Endothelial cell of umbilical vein (primary cell): ENCODE measurements around the gene BRCA1. TPM values are rescaled to one million over a fixed set of nuclear protein-coding genes. Genes with fewer than 3 reads are reported as not detected.

Source experiments
- BruUV-seq: library from RNA; stranded (reverse); fragments of 400-500 nt; replicated peaks from 2 replicates; lab custom pipeline; 2021; lab: Mats Ljungman, UMichigan
- CTCF ChIA-PET: fragments of 300-600, 350-600 bp; sonication (Branson Sonifier 250); formaldehyde crosslinking; loops from one replicate; lab custom pipeline; 2021; ENCODE audit warnings: antibody characterized with exemption, inconsistent platforms; lab: Charles Lee
- POLR2A ChIA-PET: fragments of 300-600, 350-600 bp; sonication (Branson Sonifier 250); formaldehyde crosslinking; loops from one replicate; lab custom pipeline; 2021; ENCODE audit warnings: antibody characterized with exemption, inconsistent platforms; lab: Charles Lee
- DNase-seq: peaks from one replicate; pipeline ENCODE4 v3.0.0-alpha.2; 2011; ENCODE audit warnings: low read depth, low spot score
- FAIRE-seq: peaks from 2 replicates; lab custom pipeline; 2011; peaks lifted over from hg19 to GRCh38; lab: Jason Lieb, UNC
- H2AFZ ChIP-seq: 2 replicates; pipeline ENCODE4 v1.6.0; 2012; ENCODE audit warnings: low read depth, low read length, control low read depth, inconsistent platforms
- H3K27ac ChIP-seq: 2 replicates; pipeline ENCODE4 v1.5.1; 2011; ENCODE audit warnings: low read depth, mild to moderate bottlenecking, control low read depth, low read length, moderate library complexity; ENCODE audit not compliant: insufficient read depth
- H3K27me3 ChIP-seq, 2 experiments: 2 replicates each; pipeline versions ENCODE4 v1.6.0 to v1.6.1; 2011; ENCODE audit warnings: low read length in 2 of 2, mixed read lengths in 1 of 2; ENCODE audit not compliant: control insufficient read depth in 2 of 2, insufficient read depth in 2 of 2
- H3K36me3 ChIP-seq, 2 experiments: 2 replicates in 1 of 2; 3 replicates in 1 of 2; pipeline ENCODE4 v1.5.1; 2011; ENCODE audit warnings: low read length in 2 of 2, mild to moderate bottlenecking in 1 of 2, moderate library complexity in 1 of 2; ENCODE audit not compliant: control insufficient read depth in 2 of 2, insufficient read depth in 2 of 2; ENCODE audit errors: extremely low read depth in 1 of 2
- H3K4me1 ChIP-seq: 3 replicates; pipeline ENCODE4 v1.5.1; 2011; ENCODE audit warnings: mild to moderate bottlenecking, low read length; ENCODE audit not compliant: control insufficient read depth, insufficient read depth; ENCODE audit errors: extremely low read depth
- H3K4me2 ChIP-seq: 2 replicates; pipeline ENCODE4 v1.6.1; 2011; ENCODE audit warnings: low read length, control low read depth, mixed read lengths; ENCODE audit not compliant: insufficient read depth
- H3K4me3 ChIP-seq, 3 experiments: fragments of 200-600 bp in 1 of 3; sonication (generic), shearing (Covaris generic) in 1 of 3; replicated peaks in 1 of 3; 2 replicates each; pipeline ENCODE4 v1.5.1; 2011 to 2016; ENCODE audit warnings: control low read depth in 3 of 3, low read length in 3 of 3, mild to moderate bottlenecking in 2 of 3, inconsistent platforms in 1 of 3, low read depth in 1 of 3, moderate library complexity in 1 of 3; ENCODE audit not compliant: insufficient read depth in 1 of 3
- H3K79me2 ChIP-seq: 2 replicates; pipeline ENCODE4 v1.6.0; 2012; ENCODE audit warnings: low read length, inconsistent platforms; ENCODE audit not compliant: control insufficient read depth, insufficient read depth
- H3K9ac ChIP-seq: replicated peaks from 2 replicates; pipeline ENCODE3; 2011; ENCODE audit warnings: low read length, control low read depth; ENCODE audit not compliant: insufficient read depth; ENCODE audit errors: extremely low read depth
- H3K9me1 ChIP-seq: replicated peaks from 3 replicates; pipeline ENCODE4 v1.6.0; 2011; ENCODE audit warnings: mild to moderate bottlenecking, low read length; ENCODE audit not compliant: control insufficient read depth, insufficient read depth; ENCODE audit errors: extremely low read depth
- H3K9me3 ChIP-seq: replicated peaks from 2 replicates; pipeline ENCODE4 v1.5.1; 2012; ENCODE audit warnings: low read length, inconsistent platforms; ENCODE audit not compliant: control insufficient read depth, insufficient read depth
- H4K20me1 ChIP-seq: replicated peaks from 2 replicates; pipeline ENCODE3; 2011; ENCODE audit warnings: mild to moderate bottlenecking, low read length; ENCODE audit not compliant: control insufficient read depth, insufficient read depth; ENCODE audit errors: extremely low read depth
- CTCF ChIP-seq, 2 donors: IDR thresholded peaks; 1 replicate in 1 of 2; 2 replicates in 1 of 2; pipeline ENCODE4 v1.5.1; 2011; ENCODE audit warnings: low read length in 2 of 2, mild to moderate bottlenecking in 2 of 2, moderate library complexity in 2 of 2, control low read depth in 1 of 2, inconsistent platforms in 1 of 2, low read depth in 1 of 2; ENCODE audit not compliant: insufficient read depth in 1 of 2; ENCODE audit errors: extremely low read depth in 1 of 2
- EZH2 ChIP-seq: IDR thresholded peaks from 2 replicates; pipeline ENCODE4 v1.6.1; 2012; ENCODE audit warnings: borderline replicate concordance, low read depth, mild to moderate bottlenecking, moderate library complexity, low read length, inconsistent platforms; ENCODE audit not compliant: severe bottlenecking
- FOS ChIP-seq: IDR thresholded peaks from 2 replicates; pipeline ENCODE4 v1.6.1; 2011; ENCODE audit warnings: mild to moderate bottlenecking, low read length, moderate library complexity, borderline replicate concordance; ENCODE audit not compliant: insufficient read depth
- GATA2 ChIP-seq: IDR thresholded peaks from 2 replicates; pipeline ENCODE4 v1.7.0; 2011; ENCODE audit warnings: low read depth, mild to moderate bottlenecking, moderate library complexity, mixed read lengths, low read length; ENCODE audit not compliant: insufficient read length, insufficient read depth
- JUN ChIP-seq: IDR thresholded peaks from 2 replicates; pipeline ENCODE4 v1.6.1; 2011; ENCODE audit warnings: borderline replicate concordance, low read depth; ENCODE audit not compliant: insufficient read length, insufficient read depth
- MAX ChIP-seq: IDR thresholded peaks from 2 replicates; pipeline ENCODE4 v1.6.1; 2011; ENCODE audit not compliant: insufficient read depth, insufficient read length
- MYC ChIP-seq: IDR thresholded peaks from one replicate; pipeline ENCODE4 v1.6.1; 2011; ENCODE audit warnings: mild to moderate bottlenecking, low read depth, low read length
- POLR2A ChIP-seq: IDR thresholded peaks from 2 replicates; pipeline ENCODE4 v1.6.1; 2012; ENCODE audit warnings: low read depth, mild to moderate bottlenecking, control low read depth, low read length
- POLR2AphosphoS5 ChIP-seq: IDR thresholded peaks from 2 replicates; pipeline ENCODE4 v1.6.1; 2012; ENCODE audit warnings: low read depth, mild to moderate bottlenecking, control low read depth, low read length, moderate library complexity; ENCODE audit not compliant: insufficient read depth
- dilution Hi-C: fragments of 300-500 bp; cut with MboI; formaldehyde crosslinking; loops from one replicate; pipeline ENCODE4 v1.15.0; 2019; ENCODE audit warnings: low sequenced_read_pairs; ENCODE audit not compliant: extremely low pct_ligation_motif_present
- intact Hi-C: fragments of 100-400 bp; cut with micrococcal nuclease; formaldehyde crosslinking; loops from one replicate; pipeline ENCODE4 v1.10.0; 2022
- polyA plus RNA-seq, 4 experiments: library from polyadenylated mRNA; depleted of rRNA in 3 of 4; stranded (reverse) in 3 of 4; unstranded in 1 of 4; fragments of >200 nt; gene quantifications; 2 replicates each; pipeline versions ENCODE4 v1.2.1 to v1.2.3, GENCODE V29; 2011 to 2012; ENCODE audit warnings: missing spikeins in 1 of 4
- total RNA-seq: library from RNA; stranded (reverse); gene quantifications from 2 replicates; pipeline ENCODE4 v1.2.3, GENCODE V29; 2021

BRCA1 gene
- total and polyA plus RNA-seq, 2 donors (not counting 3 experiments of a cell fraction or from before 2014, with no cell fraction given): 14.3 to 29.0 TPM

DNA sequence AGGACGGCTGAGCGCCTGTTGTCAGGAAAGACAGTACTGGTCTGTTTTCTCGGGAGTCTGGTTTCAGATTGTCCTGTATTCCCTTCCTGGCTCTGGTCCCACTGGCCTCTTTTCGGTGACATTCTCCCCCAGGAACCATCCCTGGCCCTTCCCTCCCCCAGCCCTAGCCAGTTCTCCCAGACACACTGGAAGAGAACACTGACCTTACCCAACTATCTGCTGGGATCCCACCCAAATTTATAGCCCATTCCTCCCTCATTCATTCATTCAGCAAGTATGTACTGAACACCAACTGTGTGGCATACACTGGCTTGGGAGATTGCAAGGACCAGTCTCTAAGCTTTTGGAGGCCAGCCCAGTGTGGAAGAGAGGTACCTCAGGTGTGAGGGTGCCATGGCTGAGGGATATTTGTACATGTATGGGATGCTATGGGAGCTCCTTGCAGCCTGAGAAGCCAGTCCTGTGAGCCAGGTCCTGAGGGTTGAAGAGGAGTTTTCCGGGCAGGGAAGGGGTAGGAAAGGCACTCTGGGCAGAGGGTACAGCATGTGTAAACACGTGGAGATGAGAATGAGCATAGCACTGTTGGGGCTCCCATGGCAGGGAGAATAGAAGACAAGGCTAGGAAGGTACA, 94.9 kb downstream of the BRCA1 start:
- TF ChIP-seq POLR2A: no peak
- no peak for TF ChIP-seq EZH2
- no peak for TF ChIP-seq POLR2AphosphoS5
- TF ChIP-seq FOS: no peak
- no peak for TF ChIP-seq MAX
- TF ChIP-seq CTCF (IDR thresholded peaks at IDR 0.05; ENCODE audit: extremely low read depth in 1 of 2, insufficient read depth in 1 of 2, low read depth in 1 of 2, low read length in 2 of 2): no peak
- TF ChIP-seq MYC: no peak
- TF ChIP-seq GATA2: no peak
- no peak for TF ChIP-seq JUN
- DNase-seq: no peak
- H3K4me3 ChIP-seq: no peak overlapping the region
- no peak for FAIRE-seq
- intact Hi-C loops (no loop called here), dilution Hi-C loops (no loop called here)
- H3K79me2 ChIP-seq: no peaks in the 10 kb centered on the region
- H3K36me3 ChIP-seq: no peaks in the 10 kb centered on the region
- H3K4me2 ChIP-seq: no peak overlapping the region
- H3K4me1 ChIP-seq: no peaks in the 10 kb centered on the region
- H3K27me3 ChIP-seq: peaks cover 0 to 1% of the 10 kb centered on the region in 2 experiments
- H3K9ac ChIP-seq: no peak overlapping the region
- no TSS peak for BruUV-seq
- H3K27ac ChIP-seq: no peak overlapping the region
- H4K20me1 ChIP-seq: no peaks in the 10 kb centered on the region
- H3K9me3 ChIP-seq: no peaks in the 10 kb centered on the region
- POLR2A ChIA-PET: no interaction called here
- no peak overlapping the region for H2AFZ ChIP-seq
- no peaks in the 10 kb centered on the region for H3K9me1 ChIP-seq
- CTCF ChIA-PET: no interaction called here
